ACHN (cell line): ENCODE results near the gene DNAJC6.

Experiments used
- DNase-seq: peaks from one replicate; pipeline ENCODE4 v3.0.0-alpha.2; 2015
- in situ Hi-C: cut with HindIII; loops from 2 replicates; pipeline ENCODE4 v1.10.0; 2017; ENCODE audit warnings: low sequenced_read_pairs, low pct_ligation_motif_present, low pct_unique_long_range_greater_than_20kb

The DNAJC6 gene

GRCh38 chr1:65388908-65389695 lies 79.8 kb downstream of the DNAJC6 start:
- in situ Hi-C loops: no loop called here
- no peak for DNase-seq

- in situ Hi-C loops: no loop called here
- no peak for DNase-seq
Measured at GRCh38 chr1:65392497-65392896, 83.2 kb downstream of the DNAJC6 start.

- peak; percentile 11 for DNase-seq
Measured at GRCh38 chr1:65393347-65393746, 84.0 kb downstream of the DNAJC6 start.

GRCh38 chr1:65393928-65394327 lies 84.6 kb downstream of the DNAJC6 start:
- in situ Hi-C loops: no loop called here

More at GRCh38 chr1:65393347-65393746, 84.0 kb downstream of the DNAJC6 start:
- in situ Hi-C loops: no loop called here

GRCh38 chr1:65395887-65396612 lies 86.7 kb downstream of the DNAJC6 start:
- in situ Hi-C loops: no loop called here
- peak; percentile 89 for DNase-seq

More at GRCh38 chr1:65393928-65394327, 84.6 kb downstream of the DNAJC6 start:
- DNase-seq: no peak

- in situ Hi-C loops: no loop called here
- no peak for DNase-seq
Measured at GRCh38 chr1:65398083-65398482, 88.7 kb downstream of the DNAJC6 start.

GRCh38 chr1:65399003-65399402 lies 89.7 kb downstream of the DNAJC6 start:
- in situ Hi-C loops: no loop called here
- no peak for DNase-seq

- no peak for DNase-seq
- in situ Hi-C loops: no loop called here
Measured at GRCh38 chr1:65401612-65402011, 92.3 kb downstream of the DNAJC6 start.

- in situ Hi-C loops: no loop called here
- DNase-seq: no peak
Measured at GRCh38 chr1:65404941-65405340, 95.6 kb downstream of the DNAJC6 start.

GRCh38 chr1:65407877-65408276 lies 98.5 kb downstream of the DNAJC6 start:
- in situ Hi-C loops: no loop called here
- no peak for DNase-seq

GRCh38 chr1:65409314-65409713 lies 100.0 kb downstream of the DNAJC6 start:
- no peak for DNase-seq
- in situ Hi-C loops: no loop called here

GRCh38 chr1:65409816-65410326 lies 100.5 kb downstream of the DNAJC6 start:
- in situ Hi-C loops: no loop called here

GRCh38 chr1:65412256-65412983 lies 103.1 kb downstream of the DNAJC6 start:
- no peak for DNase-seq
- in situ Hi-C loops: no loop called here

More at GRCh38 chr1:65409816-65410326, 100.5 kb downstream of the DNAJC6 start:
- DNase-seq: no peak

- peak; percentile 48 for DNase-seq
- in situ Hi-C loops: no loop called here
Measured at GRCh38 chr1:65412984-65413375, 103.6 kb downstream of the DNAJC6 start.

GRCh38 chr1:65414538-65414937 lies 105.2 kb downstream of the DNAJC6 start:
- in situ Hi-C loops: no loop called here
- DNase-seq: no peak

GRCh38 chr1:65416767-65417166 lies 107.4 kb downstream of the DNAJC6 start:
- DNase-seq: no peak
- in situ Hi-C loops: no loop called here

GRCh38 chr1:65417729-65418128 lies 108.4 kb downstream of the DNAJC6 start:
- in situ Hi-C loops: no loop called here
- no peak for DNase-seq

GRCh38 chr1:65418522-65419185 lies 109.3 kb downstream of the DNAJC6 start:
- in situ Hi-C loops: no loop called here
- DNase-seq: no peak
